HG02885 (cell line): ENCODE measurements around the gene PCAT6.

ENCODE experiments used
- ATAC-seq: cut with Tn5 transposase; IDR thresholded peaks from one replicate; pipeline ENCODE4 v1.9.1; 2021; ENCODE audit warnings: mild to moderate bottlenecking; ENCODE audit not compliant: unreplicated experiment, poor library complexity

The PCAT6 gene

DNA sequence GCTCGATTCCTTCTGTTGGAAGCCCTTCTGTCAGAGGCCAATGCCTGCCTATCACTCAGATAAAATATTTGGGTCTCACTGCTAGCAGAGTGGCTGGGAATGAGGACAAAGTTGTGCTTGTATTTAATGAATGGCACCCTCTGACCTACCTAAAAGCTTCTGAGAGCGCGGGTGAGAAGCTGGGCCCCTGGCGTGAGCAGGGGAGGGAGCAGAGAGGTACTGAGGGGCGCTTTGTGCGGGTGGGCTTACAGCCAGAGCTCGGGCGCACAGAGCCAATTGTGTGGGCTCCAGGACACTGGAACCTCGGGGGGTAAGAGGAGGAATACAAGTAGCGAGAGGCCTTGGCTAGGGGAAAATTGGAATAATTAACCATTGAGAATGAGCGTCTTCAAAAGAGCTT is 32.3 kb downstream of the PCAT6 start:
- ATAC-seq, result no peak

DNA sequence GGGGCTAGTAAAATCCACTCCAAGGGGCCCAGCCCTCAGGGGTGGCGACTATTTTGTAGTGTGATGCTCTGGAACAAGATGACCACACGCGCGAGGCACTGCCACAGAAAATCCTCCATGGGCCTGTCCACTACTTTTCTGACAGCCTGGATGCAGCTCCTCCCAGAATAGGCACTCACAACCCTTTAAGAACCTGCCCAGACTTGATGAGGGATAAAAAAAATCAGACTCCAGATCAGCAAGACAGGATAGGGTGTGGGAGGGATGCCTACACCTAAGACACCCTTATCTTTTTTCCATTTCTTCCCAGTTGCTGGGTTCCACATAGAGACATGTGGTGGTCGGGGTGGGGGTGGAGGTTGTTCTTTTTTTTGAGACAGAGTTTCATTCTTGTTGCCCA is 33.5 kb downstream of the PCAT6 start:
- ATAC-seq, result no peak

DNA sequence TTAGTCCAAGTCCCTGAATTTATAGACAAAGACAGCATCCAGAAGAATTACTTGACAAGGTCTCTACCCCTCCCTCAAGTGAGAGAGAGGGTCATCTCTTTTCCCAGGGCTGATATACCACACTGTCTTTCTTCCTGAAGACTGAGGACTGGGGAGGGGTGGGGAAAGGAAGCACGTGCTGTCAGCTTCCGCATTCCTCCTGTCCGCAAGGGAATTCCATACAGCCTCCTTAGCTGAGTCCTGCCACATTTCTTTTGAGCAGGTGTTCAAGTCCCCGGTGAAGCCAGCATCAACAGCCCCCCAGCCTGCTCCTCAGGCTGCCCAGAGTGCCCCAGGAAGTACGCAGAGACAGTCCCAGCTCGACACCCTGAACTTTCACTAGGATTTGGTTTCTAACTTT is 34.2 kb downstream of the PCAT6 start:
- ATAC-seq, result no peak

DNA sequence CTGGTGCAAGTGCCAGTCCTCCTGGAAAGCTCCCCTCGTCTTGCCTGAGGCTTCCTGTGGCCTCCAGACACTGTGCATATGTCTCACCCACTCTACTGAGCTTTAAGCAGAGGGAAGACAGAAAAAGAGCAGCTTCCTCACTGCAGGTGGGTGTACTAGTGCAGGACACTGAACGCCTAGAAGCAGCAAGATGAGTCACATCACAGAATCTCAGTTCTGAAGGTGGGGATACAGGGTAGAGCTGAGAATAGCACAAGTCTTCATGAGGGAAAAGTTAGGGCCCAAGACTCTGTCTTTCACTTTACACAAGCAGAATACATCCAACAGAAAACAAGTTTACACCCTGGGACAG is 37.4 kb downstream of the PCAT6 start:
- peak; percentile 90 for ATAC-seq

DNA sequence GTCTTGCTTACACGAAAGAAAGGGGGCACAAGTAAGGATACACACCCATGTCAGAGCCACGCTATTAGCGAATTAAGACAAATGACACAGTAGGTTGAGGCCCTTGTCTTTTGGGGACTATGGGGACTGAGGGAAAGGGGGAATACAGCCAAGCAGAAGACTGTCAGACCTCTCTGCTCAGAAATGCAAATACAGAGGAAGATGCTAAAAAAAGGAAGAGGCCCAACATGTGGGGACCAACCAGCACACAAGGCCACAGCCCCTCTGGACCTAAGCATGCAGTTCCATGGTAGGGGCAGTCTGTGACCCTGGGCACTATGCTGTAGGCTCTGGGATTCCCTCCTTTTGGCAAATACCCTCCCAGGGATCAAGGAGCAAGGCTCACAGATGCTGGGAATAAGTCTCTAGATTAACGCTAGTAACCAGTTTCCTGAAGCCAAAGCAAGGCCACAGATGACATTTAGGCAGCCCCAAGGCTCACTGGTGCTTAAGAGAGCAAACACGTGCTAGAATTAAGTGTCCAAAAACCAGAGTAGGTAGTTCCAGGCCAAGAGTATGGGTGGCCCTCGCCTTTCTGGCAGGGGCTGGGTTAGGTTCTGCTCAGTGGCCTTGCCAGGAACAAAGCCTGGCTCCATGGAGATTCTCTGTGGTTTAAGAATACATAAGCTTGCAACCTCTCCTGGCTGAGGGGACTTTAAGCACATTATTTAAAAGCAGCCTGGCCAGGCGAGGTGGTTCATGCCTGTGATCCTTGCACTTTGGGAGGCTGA is 40.0 kb downstream of the PCAT6 start:
- no peak for ATAC-seq

DNA sequence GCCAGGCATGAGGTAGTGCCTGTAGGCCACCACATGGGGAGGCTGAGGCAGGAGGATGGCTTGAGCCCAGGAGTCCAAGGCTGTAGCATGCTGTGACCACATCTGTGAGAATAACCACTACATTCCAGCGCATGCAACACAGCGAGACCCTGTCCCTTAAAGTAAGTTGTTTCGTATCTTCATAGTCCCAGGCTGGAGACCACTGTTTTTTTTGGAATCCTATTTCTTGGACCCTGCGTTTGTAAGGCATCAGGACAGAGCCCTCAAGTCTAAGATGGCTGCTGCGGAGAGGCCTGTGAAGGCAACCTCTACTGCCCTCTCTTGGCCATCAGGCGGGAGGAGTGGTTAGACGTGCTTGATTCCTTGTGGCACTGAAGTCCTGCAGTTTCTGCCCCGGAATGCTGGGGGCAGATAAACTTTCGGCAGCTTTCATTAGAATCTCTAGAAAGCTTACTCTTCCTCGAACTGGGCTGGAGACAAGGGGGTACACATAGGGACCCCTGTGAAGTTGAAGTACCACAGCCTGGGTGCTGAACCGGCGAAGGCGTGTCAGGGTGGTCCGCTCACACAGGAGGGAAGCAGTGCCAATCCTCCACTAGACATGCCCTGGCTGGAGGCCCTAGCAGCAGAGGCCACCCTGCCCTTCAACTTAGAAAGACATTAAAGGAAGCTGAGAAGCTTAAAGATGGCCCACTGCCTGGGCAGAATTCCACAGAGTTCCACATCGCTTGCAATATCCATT is 41.6 kb downstream of the PCAT6 start:
- ATAC-seq, result no peak

DNA sequence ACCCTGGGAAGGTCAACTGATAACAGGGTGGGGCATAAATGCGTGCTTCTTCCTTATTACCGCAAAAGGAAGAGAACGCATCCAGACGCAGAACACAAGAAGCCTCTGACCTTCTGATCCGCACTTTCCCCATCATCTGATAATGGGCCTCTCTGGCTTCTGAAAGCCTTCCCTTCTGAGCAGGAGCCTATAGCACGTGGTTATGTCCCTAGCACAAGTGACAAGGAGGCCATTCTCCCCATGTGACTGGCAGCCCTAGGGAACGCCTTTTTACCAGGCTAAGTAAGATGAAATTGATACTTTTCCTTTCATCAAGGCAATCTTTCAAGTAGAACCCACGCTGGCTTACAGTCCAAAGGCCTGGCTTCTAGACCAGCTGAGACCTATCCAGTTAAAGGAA is 44.0 kb downstream of the PCAT6 start:
- ATAC-seq, result no peak

DNA sequence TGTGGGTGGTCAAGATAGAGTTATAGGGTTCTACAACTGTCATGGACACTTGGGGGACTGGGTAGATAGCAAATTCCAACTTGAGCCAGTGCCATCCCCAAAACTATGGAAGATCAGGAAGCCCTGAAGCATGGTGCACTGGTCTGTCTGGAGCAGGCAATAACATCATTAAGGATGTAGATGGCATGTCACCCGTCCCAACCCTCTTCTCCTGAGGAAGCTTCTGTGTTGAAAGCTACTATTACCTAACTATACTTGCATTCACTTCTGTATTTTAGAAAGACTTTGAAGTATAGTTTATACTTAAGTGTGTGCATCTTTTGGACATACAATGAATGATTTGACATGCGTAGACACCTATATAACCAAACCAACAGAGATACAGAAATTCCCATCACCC is 45.3 kb downstream of the PCAT6 start:
- no peak for ATAC-seq

DNA sequence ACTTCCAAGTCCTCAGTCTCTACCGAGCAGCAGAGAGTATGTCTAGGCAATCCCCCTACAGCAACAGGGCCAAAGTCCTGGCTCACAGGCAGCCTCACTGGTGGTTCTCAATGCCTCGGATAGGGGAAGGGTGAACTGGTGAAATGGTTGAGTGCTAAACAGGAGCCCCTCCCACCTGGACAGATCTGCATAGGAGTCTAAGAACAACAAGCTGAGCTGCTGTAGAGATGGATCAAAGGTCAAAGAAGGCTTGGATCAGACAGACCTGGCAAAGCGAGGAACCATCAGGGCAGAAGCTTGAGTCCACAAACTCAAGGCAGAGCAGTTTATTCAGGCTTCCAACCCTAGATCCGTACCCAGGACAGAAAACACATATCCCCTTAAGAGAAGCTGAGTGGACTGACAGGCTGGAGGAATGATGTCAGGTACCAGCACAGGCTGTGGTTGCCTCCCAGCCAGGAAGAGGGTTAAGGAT is 46.4 kb downstream of the PCAT6 start:
- ATAC-seq, result no peak

DNA sequence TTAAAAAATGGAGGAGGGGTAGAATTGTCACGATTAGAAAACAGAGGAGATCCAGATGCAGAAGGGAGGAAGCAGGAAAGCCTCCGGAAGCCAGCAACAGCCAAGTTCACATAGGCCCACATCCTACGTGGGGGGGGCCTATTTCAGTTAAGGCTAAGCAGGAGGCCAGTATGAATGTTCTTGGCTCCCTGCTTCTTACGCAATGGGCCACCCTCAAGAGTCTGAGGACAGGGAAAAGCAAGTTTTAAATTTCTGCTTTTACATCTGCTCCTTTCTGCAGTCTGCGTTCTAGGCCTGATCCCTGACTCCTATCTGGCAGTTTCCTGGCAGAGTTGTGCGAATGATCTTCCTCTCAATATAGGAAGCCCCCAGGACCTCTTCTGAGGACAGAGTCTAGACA is 47.6 kb downstream of the PCAT6 start:
- ATAC-seq, result no peak

DNA sequence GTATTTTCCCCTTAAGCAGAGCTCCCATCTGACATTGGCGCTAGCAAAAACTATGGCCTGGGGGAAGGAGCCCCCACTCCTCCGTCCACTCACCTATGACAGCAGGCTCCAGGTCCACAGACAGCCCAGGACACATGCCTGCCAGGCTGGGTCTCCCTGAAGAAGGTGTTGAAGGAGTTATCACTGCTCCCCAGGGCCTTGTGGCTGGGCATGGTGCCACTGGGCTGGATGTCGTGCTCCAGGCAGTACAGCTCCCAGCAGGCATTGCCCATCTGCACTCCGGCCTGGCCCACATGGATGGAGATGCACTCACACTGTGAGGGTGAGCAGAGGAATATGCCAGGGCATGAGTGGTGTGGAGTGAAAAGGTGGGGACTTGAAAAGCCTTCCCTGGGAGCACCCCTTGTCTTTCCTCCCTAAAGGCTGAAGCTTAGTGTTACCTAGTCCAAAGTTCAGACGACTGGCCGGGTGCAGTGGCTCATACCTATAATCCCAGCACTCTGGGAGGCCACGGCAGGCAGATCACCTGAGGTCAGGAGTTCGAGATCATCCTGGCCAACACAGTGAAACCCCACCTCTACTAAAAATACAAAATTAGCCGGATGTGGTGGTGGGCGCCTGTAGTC is 48.1 kb downstream of the PCAT6 start:
- ATAC-seq, result no peak

DNA sequence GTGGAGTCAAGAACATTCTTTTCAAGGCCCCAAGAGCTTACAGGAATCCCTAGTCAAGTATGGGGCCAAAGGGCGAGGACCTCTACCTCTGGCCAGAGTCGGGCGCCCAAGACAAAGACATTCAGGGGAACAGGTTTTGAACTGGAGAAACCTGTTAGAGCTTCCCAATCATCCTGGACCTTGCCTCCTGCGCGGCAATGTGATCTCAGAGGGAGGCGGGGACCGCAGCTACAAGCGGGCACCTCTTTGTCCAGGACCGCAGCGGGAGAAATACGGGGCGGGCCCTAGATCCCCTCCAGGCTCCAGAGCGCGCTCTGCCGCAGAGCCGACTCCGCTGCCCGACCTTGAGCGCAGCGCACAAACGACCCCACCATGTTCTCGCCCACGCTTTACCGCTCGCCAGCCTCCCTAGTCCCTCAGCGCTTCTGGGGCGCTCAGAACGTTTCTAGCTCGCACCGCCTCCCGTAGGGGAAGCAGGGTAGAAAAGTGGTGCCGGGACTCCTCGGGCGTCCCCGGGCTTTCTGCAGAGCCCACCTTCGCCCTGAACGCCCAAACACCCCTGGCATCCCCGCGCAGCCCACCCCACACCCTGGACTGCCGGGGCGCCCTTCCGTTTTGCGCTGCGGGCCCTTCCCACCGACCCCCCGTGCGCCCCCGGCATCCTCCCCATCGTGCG is 50.1 kb downstream of the PCAT6 start:
- ATAC-seq, result peak; percentile 33
